Measurements from ENCODE around the gene CEACAM1. TPM values are rescaled to one million over a fixed set of nuclear protein-coding genes. Genes with fewer than 3 reads are reported as not detected.

CEACAM1 gene
- total and polyA plus RNA-seq, 9 of the 15 experiments (the other 6 are each of a cell fraction or from before 2014, with no cell fraction given), result 0.04 to 0.16 (median 0.10) TPM; not detected in 1

DNA sequence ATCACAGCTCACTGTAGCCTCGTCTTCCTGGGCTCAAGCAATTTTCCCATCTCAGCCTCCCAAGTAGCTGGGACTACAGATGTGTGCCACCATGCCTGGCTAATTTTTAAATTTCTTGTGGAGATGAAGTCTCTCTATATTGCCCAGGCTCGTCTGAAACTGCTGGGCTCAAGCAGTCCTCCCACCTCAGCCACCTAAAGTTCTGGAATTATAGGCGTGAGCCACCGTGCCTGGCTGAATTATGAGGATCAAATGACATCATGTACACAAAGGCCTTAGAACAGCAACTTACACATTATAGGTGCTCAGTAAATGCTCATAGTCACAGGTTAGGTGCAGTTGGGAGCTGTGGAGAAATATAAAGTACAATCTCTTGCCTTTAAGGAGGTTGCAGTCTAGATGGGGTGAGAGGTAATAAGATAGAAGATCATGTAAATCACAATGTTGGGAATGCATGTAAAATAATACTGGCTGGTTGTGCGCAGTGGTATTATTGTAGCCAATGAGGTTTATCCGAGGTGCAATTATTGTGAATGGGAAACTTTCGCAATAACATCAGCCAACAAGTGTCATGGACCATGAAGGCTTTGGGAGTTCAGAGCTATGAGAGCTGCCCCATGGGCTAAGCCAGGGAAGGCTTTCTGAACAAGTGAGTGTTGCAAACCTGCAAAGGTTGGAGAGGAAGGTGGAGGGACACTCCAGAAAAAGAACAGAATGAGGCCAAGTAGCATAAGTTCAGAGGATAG is 55.7 kb downstream of the CEACAM1 start:
- no peak overlapping the region for H3K4me2 ChIP-seq (ENCODE audit: insufficient read depth, low read length)
- H3K27me3 ChIP-seq (ENCODE audit: control insufficient read depth in 2 of 2, insufficient read depth in 2 of 2, low read length in 2 of 2), result peaks cover 18% of the 10 kb centered on the region in 2 experiments; a peak in 4 of 5 replicates
- TF ChIP-seq PHB2 (IDR thresholded peaks at IDR 0.05; ENCODE audit: low read depth) (no peak), CEBPB (tag; IDR thresholded peaks at IDR 0.05) (0 out of 2 replicates have a peak, but pooled peaks have one; percentile 12), POU5F1 (IDR thresholded peaks at IDR 0.05; ENCODE audit: borderline replicate concordance, low read depth, low read length, partially characterized antibody) (no peak), SNIP1 (IDR thresholded peaks at IDR 0.05; ENCODE audit: low read depth) (no peak)
- no peaks in the 10 kb centered on the region; a peak in 1 of 5 replicates for H3K4me1 ChIP-seq (replicated peaks in 1 of 2; ENCODE audit: control insufficient read depth in 2 of 2, insufficient read depth in 2 of 2, low read length in 2 of 2)
- FAIRE-seq (no peak), ATAC-seq (no peak), DNase-seq (ENCODE audit: extremely low read depth in 1 of 4, low spot score in 3 of 4) (no peak)
- H3K9me1 ChIP-seq (ENCODE audit: control insufficient read depth, insufficient read depth, low read length), result no peaks in the 10 kb centered on the region
- no peaks in the 10 kb centered on the region for H4K20me1 ChIP-seq (replicated peaks; ENCODE audit: control insufficient read depth, insufficient read depth, low read length)
- ChIA-PET POLR2A (interaction anchor here (0.6 to 1.7 kb wide), 3 partner anchors 10 to 63 kb away, joined by 3 to 5 read pairs (median 3); no protein-coding TSS in a partner anchor), CTCF (ENCODE audit: low intra/inter-chr PET ratio) (no interaction called here)
- no peak overlapping the region for H3K27ac ChIP-seq (ENCODE audit: extremely low read depth, low read depth, low read length)
- intact Hi-C loops (cut with micrococcal nuclease), result no loop called here
- H3K4me3 ChIP-seq, result no peak overlapping the region
- H2AFZ ChIP-seq (ENCODE audit: low read depth, low read length), result no peak overlapping the region
- no peaks in the 10 kb centered on the region for H3K36me3 ChIP-seq (ENCODE audit: control insufficient read depth, insufficient read depth, low read length)
- no TSS peak for BruUV-seq (replicated peaks)
- H3K9me3 ChIP-seq (replicated peaks; ENCODE audit: control insufficient read depth, insufficient read depth, low read depth, low read length), result no peaks in the 10 kb centered on the region
- no peak overlapping the region for H3K9ac ChIP-seq (ENCODE audit: insufficient read depth in 1 of 2, low read depth in 2 of 2, low read length in 2 of 2)
- in situ Hi-C loops (cut with MboI), result no loop called here
- H3K79me2 ChIP-seq (ENCODE audit: control insufficient read depth, insufficient read depth, low read length), result no peaks in the 10 kb centered on the region
- whole genome bisulfite sequencing (ENCODE audit: insufficient coverage, low coverage, missing lambda C conversion rate), result 0% methylated on average over 7 of the region's 7 CpGs

Data from K562 (cell line).